Erythroblast (primary cell): ENCODE data around the gene ODF2.

Experiments used
- GATA1 ChIP-seq: IDR thresholded peaks from 2 replicates; pipeline ENCODE4 v1.6.1; 2011; ENCODE audit warnings: low read depth, mild to moderate bottlenecking, control low read depth, low read length, moderate library complexity
- POLR2A ChIP-seq: IDR thresholded peaks from 2 replicates; pipeline ENCODE4 v1.6.1; 2011; ENCODE audit warnings: mild to moderate bottlenecking, low read length

DNA sequence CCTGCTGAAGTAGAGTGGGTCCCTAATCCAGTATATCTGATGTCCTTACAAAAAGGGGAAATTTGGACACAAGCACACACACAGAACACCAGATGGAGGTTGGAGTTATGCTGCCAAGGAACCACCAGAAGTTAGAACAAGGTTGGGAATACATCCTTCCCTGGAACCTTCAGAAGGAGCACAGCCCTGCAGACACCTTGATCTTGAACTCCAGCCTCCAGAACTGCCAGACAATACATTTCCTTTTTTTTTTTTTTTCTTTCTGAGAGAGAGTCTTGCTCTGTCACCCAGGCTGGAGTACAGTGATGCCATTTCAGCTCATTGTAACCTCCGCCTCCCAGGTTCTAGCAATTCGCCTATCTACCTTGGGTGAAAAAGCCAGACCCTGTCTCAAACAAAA, 7.1 kb upstream of the ODF2 start:
- no peak for TF ChIP-seq POLR2A
- no peak for TF ChIP-seq GATA1
